ENCODE data around the gene TTC8.

DNA sequence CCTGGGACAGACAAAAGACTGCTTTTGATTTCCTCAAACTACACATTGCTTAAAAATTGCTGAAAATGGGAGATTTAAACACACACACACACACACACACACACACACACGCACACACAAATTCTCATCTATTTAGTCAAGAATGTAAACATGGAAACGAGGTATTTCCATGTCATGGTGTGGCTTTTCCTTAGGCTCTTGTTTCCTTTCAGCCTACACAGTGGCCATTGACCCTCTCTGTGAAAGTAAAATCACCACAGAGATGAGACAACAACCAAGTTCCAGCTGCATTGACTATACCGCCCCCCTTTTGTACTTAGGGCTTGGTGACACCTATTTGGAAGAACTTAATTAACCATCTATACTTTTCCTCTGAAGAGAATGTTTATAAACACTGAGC lies 41.9 kb downstream of the TTC8 start:
- TF ChIP-seq, protein P1, sequence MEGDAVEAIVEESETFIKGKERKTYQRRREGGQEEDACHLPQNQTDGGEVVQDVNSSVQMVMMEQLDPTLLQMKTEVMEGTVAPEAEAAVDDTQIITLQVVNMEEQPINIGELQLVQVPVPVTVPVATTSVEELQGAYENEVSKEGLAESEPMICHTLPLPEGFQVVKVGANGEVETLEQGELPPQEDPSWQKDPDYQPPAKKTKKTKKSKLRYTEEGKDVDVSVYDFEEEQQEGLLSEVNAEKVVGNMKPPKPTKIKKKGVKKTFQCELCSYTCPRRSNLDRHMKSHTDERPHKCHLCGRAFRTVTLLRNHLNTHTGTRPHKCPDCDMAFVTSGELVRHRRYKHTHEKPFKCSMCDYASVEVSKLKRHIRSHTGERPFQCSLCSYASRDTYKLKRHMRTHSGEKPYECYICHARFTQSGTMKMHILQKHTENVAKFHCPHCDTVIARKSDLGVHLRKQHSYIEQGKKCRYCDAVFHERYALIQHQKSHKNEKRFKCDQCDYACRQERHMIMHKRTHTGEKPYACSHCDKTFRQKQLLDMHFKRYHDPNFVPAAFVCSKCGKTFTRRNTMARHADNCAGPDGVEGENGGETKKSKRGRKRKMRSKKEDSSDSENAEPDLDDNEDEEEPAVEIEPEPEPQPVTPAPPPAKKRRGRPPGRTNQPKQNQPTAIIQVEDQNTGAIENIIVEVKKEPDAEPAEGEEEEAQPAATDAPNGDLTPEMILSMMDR (IDR thresholded peaks at IDR 0.05 in 4 of 5, conservative IDR thresholded peaks at IDR 0.05 in 1 of 5), result no peak
- no peak for TF ChIP-seq POLR2A (IDR thresholded peaks at IDR 0.05)

Data from gastrocnemius medialis (tissue), 4 donors.